NCI-H1092 treated with DMSO at 0.1 percent for 48 hours (cell line): ENCODE measurements around the gene EPM2AIP1.
A peak's percentile ranks its signal among the peaks of the same experiment; 100 is the strongest.
"Not testable (repeated sequence)": the region's sequence is repeated elsewhere in the genome, so short reads cannot be mapped to it uniquely, and the experiment has no call there.

Experiments
- DNase-seq: peaks from one replicate; lab custom pipeline; 2025; lab: John Stamatoyannopoulos, UW

Gene EPM2AIP1

GRCh38 chr3:36954452-36955134, 38.3 kb downstream of the EPM2AIP1 start:
- DNase-seq: no peak

- not testable (repeated sequence) for DNase-seq
Observed at GRCh38 chr3:36947814-36948213, 45.1 kb downstream of the EPM2AIP1 start.

- no peak for DNase-seq
Observed at GRCh38 chr3:36945333-36945980, 47.5 kb downstream of the EPM2AIP1 start.

- peak; percentile 29 for DNase-seq
Observed at GRCh38 chr3:36944641-36945270, 48.2 kb downstream of the EPM2AIP1 start, which contains the start of gene TRANK1. Gene TRANK1 (minus strand): TSS chr3:36945054. CDS start chr3:36944809, 245 bp downstream.

GRCh38 chr3:36944012-36944640, 48.8 kb downstream of the EPM2AIP1 start:
- peak; percentile 57 for DNase-seq

- DNase-seq: no peak
Observed at GRCh38 chr3:36943601-36944000, 49.3 kb downstream of the EPM2AIP1 start.

- DNase-seq: no peak
Observed at GRCh38 chr3:36942638-36943248, 50.2 kb downstream of the EPM2AIP1 start.

- no peak for DNase-seq
Observed at GRCh38 chr3:36941658-36942057, 51.3 kb downstream of the EPM2AIP1 start.

GRCh38 chr3:36941162-36941561, 51.8 kb downstream of the EPM2AIP1 start:
- DNase-seq: no peak

GRCh38 chr3:36937492-36937891, 55.4 kb downstream of the EPM2AIP1 start:
- DNase-seq: no peak
